Upper lobe of right lung (tissue), 1 donor: ENCODE measurements around the gene SYCP2L. TPM values are rescaled to one million over a fixed set of nuclear protein-coding genes. Genes with fewer than 3 reads are reported as not detected.

Experiments
- ATAC-seq: fragments of 200-7000 bp; cut with Tn5 transposase; one replicate; pipeline ENCODE4 v1.9.1; 2020; ENCODE audit warnings: mild to moderate bottlenecking, moderate library complexity
- DNase-seq: peaks from one replicate; pipeline ENCODE4 v3.0.0-alpha.2; 2020
- H3K27ac ChIP-seq: fragments of 200-600 bp; one replicate; pipeline ENCODE4 v1.8.0; 2022
- H3K27me3 ChIP-seq: fragments of 200-600 bp; one replicate; pipeline ENCODE4 v1.8.0; 2022; ENCODE audit warnings: mild to moderate bottlenecking
- H3K36me3 ChIP-seq: fragments of 200-600 bp; one replicate; pipeline ENCODE4 v1.8.0; 2022
- H3K4me1 ChIP-seq: fragments of 200-600 bp; one replicate; pipeline ENCODE4 v1.8.0; 2022
- H3K4me3 ChIP-seq: fragments of 200-600 bp; one replicate; pipeline ENCODE4 v1.8.0; 2022; ENCODE audit warnings: mild to moderate bottlenecking
- H3K9me3 ChIP-seq: fragments of 200-600 bp; one replicate; pipeline ENCODE4 v1.8.0; 2022
- intact Hi-C: fragments of 100-400 bp; cut with DNase I; formaldehyde crosslinking; loops from one replicate; pipeline ENCODE4 v1.11.0; 2022
- total RNA-seq: library from RNA; stranded (reverse); fragmentation: NEBNext Ultra II Directional; extraction: Animal tissue kit (Norgen Biotek cat#: 25700); gene quantifications from one replicate; pipeline ENCODE4 v1.2.1, GENCODE V29; 2021
- TF ChIP-seq, protein P1 (sequence below): fragments of 200-600 bp; IDR thresholded peaks from one replicate; pipeline ENCODE4 v1.8.0; 2022; ENCODE audit warnings: antibody characterized with exemption
- donor health status: DM: no; HTN: yes; CAD: no; lungs with severe emphysema.

The SYCP2L gene
- total RNA-seq, 1 donor from 2014 or later: 0.58 TPM

DNA sequence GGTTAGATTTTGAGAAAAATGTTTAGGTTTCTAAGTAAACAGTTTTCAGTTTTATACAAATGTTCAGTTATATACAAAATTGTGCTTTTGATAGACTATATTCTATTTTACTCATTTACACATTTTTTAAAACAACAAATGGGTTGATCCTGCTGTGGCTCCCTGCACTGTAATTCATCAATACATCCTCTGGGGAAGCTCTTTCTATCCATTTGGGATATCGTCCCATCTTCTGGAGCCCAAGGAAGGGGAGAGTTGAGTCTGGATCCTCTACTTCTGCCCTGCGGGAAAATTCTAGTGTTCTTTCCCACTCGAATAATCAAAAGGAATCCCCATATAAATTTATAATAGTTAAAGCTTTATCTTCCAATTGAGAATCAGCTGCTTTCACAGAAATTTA is 75.0 kb downstream of the SYCP2L start:
- ATAC-seq (no peak), DNase-seq (no peak)
- intact Hi-C loops: no loop called here
- Histone ChIP-seq H3K9me3 (no peaks in the 10 kb centered on the region), H3K27ac (no peak overlapping the region), H3K36me3 (no peaks in the 10 kb centered on the region), H3K4me3 (no peak overlapping the region), H3K27me3 (no peaks in the 10 kb centered on the region), H3K4me1 (no peaks in the 10 kb centered on the region)
- TF ChIP-seq, protein P1, sequence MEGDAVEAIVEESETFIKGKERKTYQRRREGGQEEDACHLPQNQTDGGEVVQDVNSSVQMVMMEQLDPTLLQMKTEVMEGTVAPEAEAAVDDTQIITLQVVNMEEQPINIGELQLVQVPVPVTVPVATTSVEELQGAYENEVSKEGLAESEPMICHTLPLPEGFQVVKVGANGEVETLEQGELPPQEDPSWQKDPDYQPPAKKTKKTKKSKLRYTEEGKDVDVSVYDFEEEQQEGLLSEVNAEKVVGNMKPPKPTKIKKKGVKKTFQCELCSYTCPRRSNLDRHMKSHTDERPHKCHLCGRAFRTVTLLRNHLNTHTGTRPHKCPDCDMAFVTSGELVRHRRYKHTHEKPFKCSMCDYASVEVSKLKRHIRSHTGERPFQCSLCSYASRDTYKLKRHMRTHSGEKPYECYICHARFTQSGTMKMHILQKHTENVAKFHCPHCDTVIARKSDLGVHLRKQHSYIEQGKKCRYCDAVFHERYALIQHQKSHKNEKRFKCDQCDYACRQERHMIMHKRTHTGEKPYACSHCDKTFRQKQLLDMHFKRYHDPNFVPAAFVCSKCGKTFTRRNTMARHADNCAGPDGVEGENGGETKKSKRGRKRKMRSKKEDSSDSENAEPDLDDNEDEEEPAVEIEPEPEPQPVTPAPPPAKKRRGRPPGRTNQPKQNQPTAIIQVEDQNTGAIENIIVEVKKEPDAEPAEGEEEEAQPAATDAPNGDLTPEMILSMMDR: no peak

DNA sequence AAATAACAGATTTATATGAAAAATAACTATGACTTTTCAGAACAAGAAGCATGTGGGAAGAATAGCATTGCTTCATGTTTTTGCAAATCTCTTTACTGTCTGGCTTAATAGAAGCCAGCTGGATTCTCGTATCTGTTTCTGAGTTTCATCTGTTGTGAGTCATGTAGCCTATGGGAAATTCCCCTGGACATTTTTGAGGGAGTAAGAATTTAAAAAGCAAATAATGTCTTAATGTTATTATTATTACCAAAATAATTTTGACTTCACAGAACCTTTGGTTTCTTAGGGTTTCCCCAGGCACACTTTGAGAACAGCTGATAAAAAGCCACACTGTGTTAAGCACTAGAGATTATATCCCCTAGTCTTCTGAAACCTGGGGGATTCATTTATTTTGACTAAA is 75.8 kb downstream of the SYCP2L start:
- DNase-seq: no peak
- no peak overlapping the region for H3K4me3 ChIP-seq
- ATAC-seq: no peak
- no peaks in the 10 kb centered on the region for H3K9me3 ChIP-seq
- intact Hi-C loops: no loop called here
- H3K36me3 ChIP-seq: no peaks in the 10 kb centered on the region
- TF ChIP-seq, protein P1: no peak
- no peaks in the 10 kb centered on the region for H3K4me1 ChIP-seq
- H3K27ac ChIP-seq: no peak overlapping the region
- H3K27me3 ChIP-seq: no peaks in the 10 kb centered on the region

DNA sequence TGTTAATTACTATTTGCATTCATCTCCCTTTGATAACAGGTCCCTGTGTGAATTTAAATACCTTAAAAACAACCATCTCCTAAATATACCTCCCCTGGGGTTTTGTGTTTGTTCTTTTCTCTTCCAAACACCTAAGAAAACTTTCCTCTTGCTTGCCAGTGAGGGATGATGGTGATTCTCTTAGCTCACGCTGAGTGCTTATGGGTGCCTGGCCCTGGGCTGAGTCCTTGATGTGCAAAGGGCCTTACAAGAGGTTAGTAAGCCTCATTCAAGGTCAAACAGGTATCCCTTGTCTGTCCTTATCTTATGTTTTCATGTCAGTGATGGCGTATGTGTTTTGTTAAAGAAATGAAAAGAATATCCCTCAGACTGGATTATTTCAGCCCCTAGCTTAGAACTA is 76.3 kb downstream of the SYCP2L start:
- H3K4me1 ChIP-seq: no peaks in the 10 kb centered on the region
- intact Hi-C loops: no loop called here
- H3K36me3 ChIP-seq: no peaks in the 10 kb centered on the region
- DNase-seq (no peak), ATAC-seq (no peak)
- H3K27ac ChIP-seq: no peak overlapping the region
- H3K9me3 ChIP-seq: no peaks in the 10 kb centered on the region
- H3K4me3 ChIP-seq: no peak overlapping the region
- H3K27me3 ChIP-seq: no peaks in the 10 kb centered on the region
- TF ChIP-seq, protein P1: no peak

DNA sequence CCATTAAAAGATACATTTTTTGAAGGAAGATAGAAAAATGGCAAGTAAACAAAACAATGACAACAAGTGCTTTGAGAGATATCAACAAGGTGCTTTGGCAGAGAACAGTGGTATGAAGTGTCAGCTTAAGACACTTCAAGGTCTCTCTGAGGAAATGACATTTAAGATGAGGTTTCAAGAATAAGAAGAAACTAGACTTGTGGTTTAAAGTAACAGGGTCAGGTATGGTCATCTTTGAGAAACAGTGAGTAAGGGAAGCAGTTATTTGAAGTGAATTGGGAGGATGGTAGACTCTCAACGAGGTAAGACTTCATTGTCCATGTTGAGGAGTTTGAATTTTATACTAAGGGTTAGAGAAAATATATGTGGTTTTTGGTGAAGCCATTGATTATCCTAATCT is 77.8 kb downstream of the SYCP2L start:
- intact Hi-C loops: no loop called here

DNA sequence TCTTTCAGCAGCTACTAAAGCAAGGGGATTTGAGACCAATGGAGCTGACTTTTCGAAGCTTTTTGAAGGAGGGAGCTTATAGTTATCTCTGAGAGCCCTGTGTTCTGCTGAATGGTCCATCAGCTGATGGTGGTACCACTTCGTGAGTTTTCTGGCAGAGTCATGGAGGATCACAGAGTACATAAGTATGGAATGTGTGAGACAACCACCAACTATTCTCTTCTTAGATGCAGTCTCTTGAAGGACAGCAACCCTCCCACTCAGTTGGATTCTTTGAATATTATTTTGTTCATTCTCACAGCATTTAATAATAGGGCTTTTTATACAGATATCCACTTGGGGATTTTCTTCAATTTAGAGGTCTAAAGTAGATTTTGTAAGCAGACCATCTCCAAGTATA is 81.9 kb downstream of the SYCP2L start:
- DNase-seq (no peak), ATAC-seq (no peak)
- Histone ChIP-seq H3K9me3 (no peaks in the 10 kb centered on the region), H3K27me3 (no peaks in the 10 kb centered on the region), H3K36me3 (no peaks in the 10 kb centered on the region), H3K27ac (no peak overlapping the region), H3K4me1 (no peaks in the 10 kb centered on the region), H3K4me3 (no peak overlapping the region)
- intact Hi-C loops: no loop called here
- TF ChIP-seq, protein P1: no peak

More for the DNA sequence above, 77.8 kb downstream of the SYCP2L start:
- ATAC-seq (no peak), DNase-seq (no peak)
- Histone ChIP-seq H3K4me3 (no peak overlapping the region), H3K27ac (no peak overlapping the region), H3K9me3 (no peaks in the 10 kb centered on the region), H3K4me1 (no peaks in the 10 kb centered on the region), H3K27me3 (no peaks in the 10 kb centered on the region), H3K36me3 (no peaks in the 10 kb centered on the region)
- TF ChIP-seq, protein P1: no peak

- H3K9me3 ChIP-seq: no peaks in the 10 kb centered on the region
- TF ChIP-seq, protein P1: no peak
- intact Hi-C loops: no loop called here
- H3K27me3 ChIP-seq: no peaks in the 10 kb centered on the region
- DNase-seq (no peak), ATAC-seq (no peak)
- H3K27ac ChIP-seq: no peak overlapping the region
- H3K4me1 ChIP-seq: no peaks in the 10 kb centered on the region
- no peaks in the 10 kb centered on the region for H3K36me3 ChIP-seq
- H3K4me3 ChIP-seq: no peak overlapping the region
Observed at GRCh38 chr6:10970731-10971130, 83.9 kb downstream of the SYCP2L start.
